ENCODE data around the gene LARP1. TPM values are rescaled to one million over a fixed set of nuclear protein-coding genes. Genes with fewer than 3 reads are reported as not detected.
"Not testable (repeated sequence)": the region's sequence is repeated elsewhere in the genome, so short reads cannot be mapped to it uniquely, and the experiment has no call there.

Gene LARP1
- total and polyA plus RNA-seq, 4 experiments from 2014 or later, result 6.0 to 159 (median 90.3) TPM

GRCh38 chr5:154830596-154830995, 75.4 kb downstream of the LARP1 start:
- peak overlapping the region; percentile 70 to 94 (median 88) for H3K27ac Mint-ChIP-seq
- no peak overlapping the region for H3K4me3 ChIP-seq (ENCODE audit: low read length in 2 of 2)
- intact Hi-C loops (cut with micrococcal nuclease), result loop anchor here (1.0 kb wide), 1 partner anchor 29 kb away; no protein-coding TSS in a partner anchor

GRCh38 chr5:154831451-154831850, 76.3 kb downstream of the LARP1 start:
- Histone ChIP-seq H3K4me3 (ENCODE audit: low read length in 2 of 2) (no peak overlapping the region), H3K9me3 (ENCODE audit: control insufficient read depth in 1 of 2, low read length in 2 of 2) (no peaks in the 10 kb centered on the region), H3K27ac (ENCODE audit: low read depth, low read length) (no peak overlapping the region), H3K27me3 (ENCODE audit: insufficient read depth, low read length) (no peaks in the 10 kb centered on the region), H3K36me3 (ENCODE audit: insufficient read depth, low read length) (no peaks in the 10 kb centered on the region), H3K4me1 (ENCODE audit: insufficient read depth, low read length) (peaks cover 48% of the 10 kb centered on the region)
- peak overlapping the region in 5 of 7 donors; percentile 62 to 94 (median 81) for H3K27ac Mint-ChIP-seq
- peaks cover 24 to 50% (median 34%) of the 10 kb centered on the region in 4 donors for H3K4me1 Mint-ChIP-seq
- ChIA-PET CTCF (ENCODE audit: partially characterized antibody) (interaction anchor here (2.2 kb wide), 1 partner anchor 26 kb away, joined by 4 read pairs; no protein-coding TSS in a partner anchor), POLR2A (ENCODE audit: partially characterized antibody) (interaction anchor here (1.4 kb wide), 1 partner anchor 26 kb away, joined by 4 read pairs; no protein-coding TSS in a partner anchor)
- H3K27me3 Mint-ChIP-seq, result no peaks in the 10 kb centered on the region
- no peaks in the 10 kb centered on the region for H3K9me3 Mint-ChIP-seq
- intact Hi-C loops (cut with micrococcal nuclease), result no loop called here
- no peak for DNase-seq
- H3K4me3 Mint-ChIP-seq, result no peak overlapping the region
- H3K36me3 Mint-ChIP-seq, result peaks cover 0 to 3% of the 10 kb centered on the region in 2 donors

More at GRCh38 chr5:154830596-154830995, 75.4 kb downstream of the LARP1 start:
- Histone ChIP-seq H3K36me3 (ENCODE audit: insufficient read depth, low read length) (no peaks in the 10 kb centered on the region), H3K27me3 (ENCODE audit: insufficient read depth, low read length) (no peaks in the 10 kb centered on the region), H3K27ac (ENCODE audit: low read depth, low read length) (peak overlapping the region; percentile 38), H3K4me1 (ENCODE audit: insufficient read depth, low read length) (peaks cover 48% of the 10 kb centered on the region), H3K9me3 (ENCODE audit: control insufficient read depth in 1 of 2, low read length in 2 of 2) (no peaks in the 10 kb centered on the region)
- Mint-ChIP-seq H3K9me3 (no peaks in the 10 kb centered on the region), H3K27me3 (no peaks in the 10 kb centered on the region), H3K36me3 (peaks cover 2 to 8% of the 10 kb centered on the region in 2 donors), H3K4me3 (peak overlapping the region in 7 of 8 donors; percentile 66 to 83 (median 75)), H3K4me1 (peaks cover 27 to 54% (median 38%) of the 10 kb centered on the region in 4 donors)
- ChIA-PET CTCF (ENCODE audit: partially characterized antibody) (interaction anchor here (1.5 to 2.0 kb wide), 2 partner anchors 26 to 38 kb away, joined by 4 to 5 read pairs; no protein-coding TSS in a partner anchor), POLR2A (ENCODE audit: partially characterized antibody) (interaction anchor here (1.5 to 2.4 kb wide), 5 partner anchors 10 to 29 kb away, joined by 3 to 30 read pairs (median 7); partner anchors contain the start of gene CNOT8)
- DNase-seq, result no peak

GRCh38 chr5:154832804-154833203, 77.6 kb downstream of the LARP1 start:
- H3K27ac Mint-ChIP-seq, result peak overlapping the region in 2 of 7 donors; percentile 6 to 22
- H3K36me3 ChIP-seq (ENCODE audit: insufficient read depth, low read length); H3K4me3 ChIP-seq (ENCODE audit: low read length in 2 of 2); intact Hi-C loops (cut with micrococcal nuclease); H3K27ac ChIP-seq (ENCODE audit: low read depth, low read length); H3K27me3 Mint-ChIP-seq; H3K9me3 Mint-ChIP-seq; H3K4me3 Mint-ChIP-seq; H3K9me3 ChIP-seq (ENCODE audit: control insufficient read depth in 1 of 2, low read length in 2 of 2); H3K36me3 Mint-ChIP-seq; DNase-seq; H3K27me3 ChIP-seq (ENCODE audit: insufficient read depth, low read length): not testable (repeated sequence)
- H3K4me1 Mint-ChIP-seq, result peaks cover 24 to 42% (median 33%) of the 10 kb centered on the region in 4 donors
- POLR2A ChIA-PET (ENCODE audit: partially characterized antibody), result interaction anchor here (1.4 to 1.9 kb wide), 2 partner anchors 25 to 26 kb away, joined by 4 to 6 read pairs; partner anchors contain the start of gene CNOT8
- H3K4me1 ChIP-seq (ENCODE audit: insufficient read depth, low read length), result peaks cover 44% of the 10 kb centered on the region
- CTCF ChIA-PET (ENCODE audit: partially characterized antibody), result interaction anchor here (2.2 kb wide), 1 partner anchor 24 kb away, joined by 4 read pairs; no protein-coding TSS in a partner anchor

DNA sequence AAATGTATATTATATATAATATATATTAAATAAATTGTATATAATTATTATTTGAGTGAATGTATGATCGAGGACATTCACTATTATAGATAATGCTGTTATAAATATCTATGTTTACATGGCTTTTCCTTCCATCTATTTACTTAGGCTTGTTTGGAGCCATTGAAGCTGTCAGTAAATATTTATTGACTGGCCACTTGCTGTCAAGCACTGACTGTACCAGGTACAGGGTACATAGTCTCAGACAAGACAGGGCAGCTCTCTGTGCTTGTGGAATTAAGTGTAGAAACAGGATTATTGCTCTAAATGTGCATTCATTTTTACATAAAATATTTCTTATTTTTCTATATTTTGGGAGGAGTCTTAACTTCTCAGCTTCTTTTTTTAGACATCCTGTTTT, 78.9 kb downstream of the LARP1 start:
- H3K4me1 ChIP-seq (ENCODE audit: insufficient read depth, low read length), result peaks cover 31% of the 10 kb centered on the region
- no peaks in the 10 kb centered on the region for H3K27me3 Mint-ChIP-seq
- peaks cover 0 to 3% of the 10 kb centered on the region in 2 donors for H3K36me3 Mint-ChIP-seq
- H3K4me3 Mint-ChIP-seq, result no peak overlapping the region
- no peaks in the 10 kb centered on the region for H3K36me3 ChIP-seq (ENCODE audit: insufficient read depth, low read length)
- H3K27ac ChIP-seq (ENCODE audit: low read depth, low read length), result no peak overlapping the region
- H3K4me1 Mint-ChIP-seq, result peaks cover 20 to 32% (median 25%) of the 10 kb centered on the region in 4 donors
- POLR2A ChIA-PET (ENCODE audit: partially characterized antibody), result interaction anchor here (1.9 kb wide), 1 partner anchor 24 kb away, joined by 6 read pairs; the partner anchor contains the start of gene CNOT8
- no peak for DNase-seq
- no peak overlapping the region for H3K4me3 ChIP-seq (ENCODE audit: low read length in 2 of 2)
- no peaks in the 10 kb centered on the region for H3K9me3 ChIP-seq (ENCODE audit: control insufficient read depth in 1 of 2, low read length in 2 of 2)
- peak overlapping the region in 1 of 7 donors; percentile 35 for H3K27ac Mint-ChIP-seq
- no peaks in the 10 kb centered on the region for H3K27me3 ChIP-seq (ENCODE audit: insufficient read depth, low read length)
- H3K9me3 Mint-ChIP-seq, result no peaks in the 10 kb centered on the region
- CTCF ChIA-PET (ENCODE audit: partially characterized antibody), result interaction anchor here (0.9 to 1.3 kb wide), 2 partner anchors 9 to 26 kb away, joined by 3 read pairs; no protein-coding TSS in a partner anchor
- intact Hi-C loops (cut with micrococcal nuclease), result no loop called here

GRCh38 chr5:154835701-154836052, 80.5 kb downstream of the LARP1 start:
- H3K27ac Mint-ChIP-seq; H3K4me3 ChIP-seq (ENCODE audit: low read length in 2 of 2); H3K27me3 Mint-ChIP-seq; H3K27ac ChIP-seq (ENCODE audit: low read depth, low read length); H3K4me3 Mint-ChIP-seq; CTCF ChIA-PET (ENCODE audit: partially characterized antibody); H3K9me3 Mint-ChIP-seq; H3K36me3 Mint-ChIP-seq; H3K27me3 ChIP-seq (ENCODE audit: insufficient read depth, low read length); DNase-seq; H3K9me3 ChIP-seq (ENCODE audit: control insufficient read depth in 1 of 2, low read length in 2 of 2); intact Hi-C loops (cut with micrococcal nuclease); POLR2A ChIA-PET (ENCODE audit: partially characterized antibody); H3K36me3 ChIP-seq (ENCODE audit: insufficient read depth, low read length): not testable (repeated sequence)
- peaks cover 15% of the 10 kb centered on the region for H3K4me1 ChIP-seq (ENCODE audit: insufficient read depth, low read length)
- H3K4me1 Mint-ChIP-seq, result peaks cover 4 to 15% (median 9%) of the 10 kb centered on the region in 4 donors

DNA sequence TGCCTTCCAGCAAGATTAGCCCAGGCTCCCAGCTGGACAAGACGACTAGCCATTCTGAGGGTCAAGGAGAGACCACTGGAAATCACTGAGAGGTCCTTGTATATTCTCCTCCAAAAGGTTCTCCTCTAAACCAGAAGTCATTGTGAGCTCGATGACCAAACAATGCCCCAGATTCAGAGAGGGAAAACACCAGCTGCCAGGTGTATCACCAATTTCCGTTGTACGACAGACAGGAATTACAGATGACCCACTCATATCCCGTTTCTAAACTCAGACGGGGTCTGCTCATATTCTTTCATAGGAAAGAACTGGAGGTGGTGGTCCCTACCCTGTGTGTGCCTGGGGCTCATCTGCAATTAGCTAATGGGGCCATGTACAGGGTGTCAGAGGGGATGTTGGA, 81.0 kb downstream of the LARP1 start:
- Mint-ChIP-seq H3K27ac (peak overlapping the region in 1 of 7 donors; percentile 64), H3K9me3 (no peaks in the 10 kb centered on the region)
- POLR2A ChIA-PET (ENCODE audit: partially characterized antibody), result interaction anchor here (1.0 kb wide), 2 partner anchors 21 to 55 kb away, joined by 3 read pairs; no protein-coding TSS in a partner anchor

GRCh38 chr5:154837009-154837901, 82.1 kb downstream of the LARP1 start:
- no peak for DNase-seq
- Mint-ChIP-seq H3K4me3 (no peak overlapping the region), H3K36me3 (peaks cover 0 to 3% of the 10 kb centered on the region in 2 donors), H3K27ac (peak overlapping the region in 3 of 7 donors; percentile 32 to 72 (median 44)), H3K9me3 (no peaks in the 10 kb centered on the region), H3K4me1 (peaks cover 0 to 6% (median 3%) of the 10 kb centered on the region in 4 donors), H3K27me3 (no peaks in the 10 kb centered on the region)
- no peaks in the 10 kb centered on the region for H3K9me3 ChIP-seq (ENCODE audit: control insufficient read depth in 1 of 2, low read length in 2 of 2)
- no peak overlapping the region for H3K27ac ChIP-seq (ENCODE audit: low read depth, low read length)
- no peaks in the 10 kb centered on the region for H3K27me3 ChIP-seq (ENCODE audit: insufficient read depth, low read length)
- intact Hi-C loops (cut with micrococcal nuclease), result no loop called here
- no peak overlapping the region for H3K4me3 ChIP-seq (ENCODE audit: low read length in 2 of 2)
- ChIA-PET CTCF (ENCODE audit: partially characterized antibody) (no interaction called here), POLR2A (ENCODE audit: partially characterized antibody) (interaction anchor here (1.0 kb wide), 2 partner anchors 20 to 56 kb away, joined by 3 read pairs; no protein-coding TSS in a partner anchor)
- H3K4me1 ChIP-seq (ENCODE audit: insufficient read depth, low read length), result peaks cover 9% of the 10 kb centered on the region
- no peaks in the 10 kb centered on the region for H3K36me3 ChIP-seq (ENCODE audit: insufficient read depth, low read length)

More for the DNA sequence above, 81.0 kb downstream of the LARP1 start:
- Mint-ChIP-seq H3K27me3 (no peaks in the 10 kb centered on the region), H3K4me1 (peaks cover 0 to 11% (median 6%) of the 10 kb centered on the region in 4 donors), H3K4me3 (no peak overlapping the region), H3K36me3 (peaks cover 0 to 3% of the 10 kb centered on the region in 2 donors)
- Histone ChIP-seq H3K36me3 (ENCODE audit: insufficient read depth, low read length) (no peaks in the 10 kb centered on the region), H3K4me1 (ENCODE audit: insufficient read depth, low read length) (peaks cover 10% of the 10 kb centered on the region), H3K4me3 (ENCODE audit: low read length in 2 of 2) (no peak overlapping the region), H3K27ac (ENCODE audit: low read depth, low read length) (no peak overlapping the region), H3K9me3 (ENCODE audit: control insufficient read depth in 1 of 2, low read length in 2 of 2) (no peaks in the 10 kb centered on the region), H3K27me3 (ENCODE audit: insufficient read depth, low read length) (no peaks in the 10 kb centered on the region)
- intact Hi-C loops (cut with micrococcal nuclease), result no loop called here
- DNase-seq, result no peak
- CTCF ChIA-PET (ENCODE audit: partially characterized antibody), result no interaction called here

Data from CD4-positive, alpha-beta memory T cell (primary cell).